ENCODE measurements around the gene TXNDC9.

- TF ChIP-seq POLR2A (IDR thresholded peaks at IDR 0.05; ENCODE audit: low read depth, low read length) (no peak), POLR2AphosphoS5 (IDR thresholded peaks at IDR 0.05; ENCODE audit: low read depth, low read length) (no peak), TAF1 (IDR thresholded peaks at IDR 0.05; ENCODE audit: borderline replicate concordance, low read depth, low read length) (no peak)
Measured at GRCh38 chr2:99376254-99376864, 40.2 kb upstream of the TXNDC9 start.

Data from GM12892 (cell line).